Suprapubic skin (tissue), 3 donors: ENCODE data around the gene FAM72D.
"Not testable (repeated sequence)": the region's sequence is repeated elsewhere in the genome, so short reads cannot be mapped to it uniquely, and the experiment has no call there.

Experiments used
- EP300 ChIP-seq: sonication (generic); formaldehyde crosslinking; IDR thresholded peaks from one replicate; pipeline ENCODE4 v1.6.1; 2017; ENCODE audit warnings: antibody characterized with exemption
- TF ChIP-seq, protein P1 (sequence below), 2 donors: fragments of 200-600 bp in 1 of 2; fragments of 450-650 bp in 1 of 2; sonication (generic) in 1 of 2; IDR thresholded peaks; one replicate each; pipeline ENCODE4 v1.5.1; 2016 to 2019; ENCODE audit warnings: antibody characterized with exemption in 2 of 2, mild to moderate bottlenecking in 1 of 2, moderate library complexity in 1 of 2

- not testable (repeated sequence) for TF ChIP-seq EP300
- TF ChIP-seq, protein P1, sequence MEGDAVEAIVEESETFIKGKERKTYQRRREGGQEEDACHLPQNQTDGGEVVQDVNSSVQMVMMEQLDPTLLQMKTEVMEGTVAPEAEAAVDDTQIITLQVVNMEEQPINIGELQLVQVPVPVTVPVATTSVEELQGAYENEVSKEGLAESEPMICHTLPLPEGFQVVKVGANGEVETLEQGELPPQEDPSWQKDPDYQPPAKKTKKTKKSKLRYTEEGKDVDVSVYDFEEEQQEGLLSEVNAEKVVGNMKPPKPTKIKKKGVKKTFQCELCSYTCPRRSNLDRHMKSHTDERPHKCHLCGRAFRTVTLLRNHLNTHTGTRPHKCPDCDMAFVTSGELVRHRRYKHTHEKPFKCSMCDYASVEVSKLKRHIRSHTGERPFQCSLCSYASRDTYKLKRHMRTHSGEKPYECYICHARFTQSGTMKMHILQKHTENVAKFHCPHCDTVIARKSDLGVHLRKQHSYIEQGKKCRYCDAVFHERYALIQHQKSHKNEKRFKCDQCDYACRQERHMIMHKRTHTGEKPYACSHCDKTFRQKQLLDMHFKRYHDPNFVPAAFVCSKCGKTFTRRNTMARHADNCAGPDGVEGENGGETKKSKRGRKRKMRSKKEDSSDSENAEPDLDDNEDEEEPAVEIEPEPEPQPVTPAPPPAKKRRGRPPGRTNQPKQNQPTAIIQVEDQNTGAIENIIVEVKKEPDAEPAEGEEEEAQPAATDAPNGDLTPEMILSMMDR (IDR thresholded peaks at IDR 0.05) = not testable (repeated sequence)
These were observed 21.7 kb upstream of the FAM72D start for GRCh38 chr1:145074021-145074559.
